H9 (cell line): Measurements from ENCODE around the gene CLEC16A. TPM values are rescaled to one million over a fixed set of nuclear protein-coding genes. Genes with fewer than 3 reads are reported as not detected.

Experiments
- DNase-seq: peaks from one replicate; pipeline ENCODE4 v3.0.0-alpha.2; 2017
- H2AFZ ChIP-seq: one replicate; pipeline ENCODE4 v1.6.1; 2013; ENCODE audit warnings: mild to moderate bottlenecking, low read length, control low read depth, moderate library complexity
- H2AK5ac ChIP-seq: 2 replicates; pipeline ENCODE4 v1.6.1; 2013; ENCODE audit warnings: low read length, control low read depth, mixed read lengths; ENCODE audit not compliant: insufficient read length
- H2BK120ac ChIP-seq: one replicate; pipeline ENCODE4 v1.6.1; 2013; ENCODE audit warnings: low read depth, mild to moderate bottlenecking, low read length, control low read depth, inconsistent platforms; ENCODE audit not compliant: poor library complexity, severe bottlenecking
- H2BK12ac ChIP-seq: 2 replicates; pipeline ENCODE4 v1.6.1; 2013; ENCODE audit warnings: low read length, control low read depth, mixed read lengths, low read depth; ENCODE audit not compliant: insufficient read length
- H2BK15ac ChIP-seq: 2 replicates; pipeline ENCODE4 v1.6.1; 2013; ENCODE audit warnings: low read depth, low read length, control low read depth
- H2BK20ac ChIP-seq: one replicate; pipeline ENCODE4 v1.6.1; 2013; ENCODE audit warnings: low read depth, mild to moderate bottlenecking, low read length, control low read depth, inconsistent platforms; ENCODE audit not compliant: poor library complexity, severe bottlenecking
- H2BK5ac ChIP-seq: 2 replicates; pipeline ENCODE4 v1.6.1; 2013; ENCODE audit warnings: low read length, control low read depth, mixed read lengths; ENCODE audit not compliant: insufficient read length
- H3K14ac ChIP-seq: 2 replicates; pipeline ENCODE4 v1.6.1; 2013; ENCODE audit warnings: low read length, control low read depth; ENCODE audit not compliant: insufficient read depth
- H3K18ac ChIP-seq: 2 replicates; pipeline ENCODE4 v1.6.1; 2013; ENCODE audit warnings: low read depth, mild to moderate bottlenecking, mixed read lengths, low read length, control low read depth; ENCODE audit not compliant: insufficient read length
- H3K23ac ChIP-seq: 2 replicates; pipeline ENCODE4 v1.6.1; 2013; ENCODE audit warnings: low read length, control low read depth, mixed read lengths, low read depth; ENCODE audit not compliant: insufficient read length
- H3K23me2 ChIP-seq: 2 replicates; pipeline ENCODE4 v1.6.1; 2013; ENCODE audit warnings: low read depth, mild to moderate bottlenecking, mixed read lengths, low read length, control low read depth; ENCODE audit not compliant: insufficient read length, poor library complexity, severe bottlenecking
- H3K27ac ChIP-seq: 2 replicates; pipeline ENCODE4 v1.5.1; 2013; ENCODE audit warnings: low read length, control low read depth, mixed read lengths, low read depth; ENCODE audit not compliant: insufficient read length
- H3K27me3 ChIP-seq: 2 replicates; pipeline ENCODE4 v1.6.1; 2013; ENCODE audit warnings: low read length, control low read depth, inconsistent platforms; ENCODE audit not compliant: insufficient read depth
- H3K4ac ChIP-seq: 2 replicates; pipeline ENCODE4 v1.6.1; 2013; ENCODE audit warnings: low read depth, mild to moderate bottlenecking, control low read depth, inconsistent platforms, low read length, moderate library complexity
- H3K4me1 ChIP-seq: 2 replicates; pipeline ENCODE4 v1.6.1; 2013; ENCODE audit warnings: low read length, control low read depth, inconsistent platforms; ENCODE audit not compliant: insufficient read depth
- H3K4me2 ChIP-seq: 2 replicates; pipeline ENCODE4 v1.6.1; 2013; ENCODE audit warnings: low read length, control low read depth, mixed read lengths; ENCODE audit not compliant: insufficient read length, insufficient read depth
- H3K56ac ChIP-seq: 2 replicates; pipeline ENCODE4 v1.6.1; 2013; ENCODE audit warnings: low read depth, mild to moderate bottlenecking, mixed read lengths, low read length, control low read depth; ENCODE audit not compliant: insufficient read length
- H3K79me1 ChIP-seq: 2 replicates; pipeline ENCODE4 v1.6.1; 2013; ENCODE audit warnings: low read depth, mild to moderate bottlenecking, moderate library complexity, low read length, control low read depth, inconsistent platforms; ENCODE audit not compliant: insufficient read depth, poor library complexity, severe bottlenecking
- H3K79me2 ChIP-seq: 2 replicates; pipeline ENCODE4 v1.6.1; 2013; ENCODE audit warnings: low read length, control low read depth, inconsistent platforms; ENCODE audit not compliant: insufficient read depth
- H3K9ac ChIP-seq: 2 replicates; pipeline ENCODE4 v1.6.1; 2013; ENCODE audit warnings: low read length, control low read depth, mixed read lengths; ENCODE audit not compliant: insufficient read length; ENCODE audit errors: extremely low read depth
- H3K9me3 ChIP-seq: one replicate; pipeline ENCODE4 v1.6.1; 2013; ENCODE audit warnings: low read depth, low read length, inconsistent platforms; ENCODE audit not compliant: control insufficient read depth
- H3T11ph ChIP-seq: one replicate; pipeline ENCODE4 v1.6.1; 2013; ENCODE audit warnings: mild to moderate bottlenecking, low read length, control low read depth, inconsistent platforms
- H4K20me1 ChIP-seq: one replicate; pipeline ENCODE4 v1.6.1; 2013; ENCODE audit not compliant: control insufficient read depth, insufficient read length, insufficient read depth
- H4K5ac ChIP-seq: 2 replicates; pipeline ENCODE4 v1.6.1; 2013; ENCODE audit warnings: low read depth, mild to moderate bottlenecking, mixed read lengths, low read length, control low read depth; ENCODE audit not compliant: insufficient read length
- H4K8ac ChIP-seq: replicated peaks from 2 replicates; pipeline ENCODE4 v1.6.1; 2013; ENCODE audit warnings: low read length, control low read depth, mixed read lengths, low read depth; ENCODE audit not compliant: insufficient read length
- H4K91ac ChIP-seq: 2 replicates; pipeline ENCODE4 v1.6.1; 2013; ENCODE audit warnings: low read depth, mild to moderate bottlenecking, moderate library complexity, mixed read lengths, low read length, control low read depth; ENCODE audit not compliant: insufficient read length
- H3K27ac Mint-ChIP-seq, 3 experiments: 2 replicates in 2 of 3; 3 replicates in 1 of 3; pipeline ENCODE4 v1.8.0; 2020 to 2021; ENCODE audit warnings: mixed read lengths in 3 of 3, mild to moderate bottlenecking in 1 of 3, moderate library complexity in 1 of 3
- H3K27me3 Mint-ChIP-seq: 2 replicates; pipeline ENCODE4 v1.8.0; 2021; ENCODE audit warnings: low read depth, mild to moderate bottlenecking, moderate library complexity, mixed read lengths
- H3K36me3 Mint-ChIP-seq, 3 experiments: 2 replicates in 2 of 3; 3 replicates in 1 of 3; pipeline ENCODE4 v1.8.0; 2020 to 2021; ENCODE audit warnings: low read depth in 3 of 3, mixed read lengths in 3 of 3; ENCODE audit not compliant: insufficient read depth in 1 of 3
- H3K4me1 Mint-ChIP-seq, 2 experiments: 2 replicates each; pipeline ENCODE4 v1.8.0; 2020; ENCODE audit warnings: mixed read lengths in 2 of 2
- H3K4me3 Mint-ChIP-seq, 2 experiments: 2 replicates in 1 of 2; 3 replicates in 1 of 2; pipeline ENCODE4 v1.8.0; 2020 to 2021; ENCODE audit warnings: mild to moderate bottlenecking in 2 of 2, mixed read lengths in 2 of 2, moderate library complexity in 1 of 2
- H3K9me3 Mint-ChIP-seq, 2 experiments: 2 replicates in 1 of 2; 3 replicates in 1 of 2; pipeline ENCODE4 v1.8.0; 2020; ENCODE audit warnings: mild to moderate bottlenecking in 2 of 2, mixed read lengths in 2 of 2, moderate library complexity in 1 of 2
- WGBS: extraction: QIAGEN DNeasy Blood & Tissue Kit; methylation state at CpG from one replicate; pipeline ENCODE4 v1.1.7; 2013; ENCODE audit warnings: missing lambda C conversion rate, low lambda C conversion rate, mixed read lengths; ENCODE audit not compliant: insufficient read length; ENCODE audit errors: extremely low coverage; 5-methylcytosine and 5-hydroxymethylcytosine counted together
- total RNA-seq: library from RNA; stranded (reverse); gene quantifications from 2 replicates; pipeline ENCODE4 v1.2.1, GENCODE V29; 2021
- TF ChIP-seq, protein P1 (sequence below): fragments of 200-600 bp; sonication (generic); conservative IDR thresholded peaks from 3 replicates; pipeline ENCODE4 v1.8.0; 2021; ENCODE audit warnings: antibody characterized with exemption, mild to moderate bottlenecking

Gene CLEC16A
- total RNA-seq, 1 experiment from 2014 or later, result 15.2 TPM

DNA sequence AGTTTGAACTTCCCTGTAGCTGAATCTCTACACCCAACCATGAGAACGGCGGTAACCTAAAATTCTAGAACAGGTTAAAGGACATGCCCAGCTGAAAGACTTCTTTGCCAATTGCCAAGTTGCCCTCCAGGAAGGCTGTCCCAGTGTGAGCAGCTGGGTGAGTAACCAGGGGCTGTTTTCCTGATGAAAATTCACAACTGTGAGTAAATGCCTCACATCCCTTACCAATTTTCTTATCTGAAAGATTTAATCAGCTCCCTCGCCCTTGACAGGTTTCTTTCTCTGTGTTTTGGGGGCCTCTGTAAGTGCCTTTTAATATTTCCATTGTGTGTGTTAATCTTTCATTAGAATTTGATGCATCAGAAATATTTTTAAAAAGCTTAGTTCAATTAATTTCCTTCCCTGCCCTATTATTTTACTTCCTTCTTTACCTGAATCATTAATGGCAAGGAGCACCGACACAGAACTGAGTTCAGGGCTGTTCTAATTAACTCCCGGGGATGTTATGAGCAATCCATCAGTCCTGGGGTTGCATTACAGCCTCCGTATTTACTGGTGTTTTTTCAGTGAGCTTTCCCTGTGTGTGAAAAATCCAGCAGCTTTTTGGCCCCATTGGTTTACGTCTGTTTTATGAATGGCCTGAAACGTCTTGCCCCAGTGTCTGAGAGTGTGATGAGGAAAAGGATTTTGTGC is 152.9 kb downstream of the CLEC16A start:
- Histone ChIP-seq H3K4me2 (no peak overlapping the region), H2BK5ac (no peak overlapping the region), H3K4ac (no peak overlapping the region), H4K8ac (no peak overlapping the region), H2BK15ac (no peak overlapping the region), H2BK20ac (no peak overlapping the region), H3K56ac (no peak overlapping the region), H3T11ph (no peak overlapping the region), H3K27ac (no peak overlapping the region), H3K4me1 (no peaks in the 10 kb centered on the region; the same call in 1 of the 2 replicates), H2AFZ (no peak overlapping the region), H3K18ac (no peak overlapping the region), H4K20me1 (peaks cover 2% of the 10 kb centered on the region), H3K23me2 (no peaks in the 10 kb centered on the region), H3K14ac (no peak overlapping the region), H3K9ac (no peak overlapping the region), H3K23ac (no peak overlapping the region), H2BK120ac (no peak overlapping the region), H3K79me1 (no peaks in the 10 kb centered on the region), H2AK5ac (no peak overlapping the region), H2BK12ac (no peak overlapping the region), H4K91ac (no peak overlapping the region), H3K9me3 (no peaks in the 10 kb centered on the region), H3K27me3 (no peaks in the 10 kb centered on the region), H3K79me2 (no peaks in the 10 kb centered on the region), H4K5ac (no peak overlapping the region)
- no peaks in the 10 kb centered on the region for H3K36me3 Mint-ChIP-seq
- H3K4me1 Mint-ChIP-seq, result peaks cover 10 to 21% of the 10 kb centered on the region in 2 experiments
- no peak overlapping the region for H3K4me3 Mint-ChIP-seq
- DNase-seq, result no peak
- TF ChIP-seq, protein P1, sequence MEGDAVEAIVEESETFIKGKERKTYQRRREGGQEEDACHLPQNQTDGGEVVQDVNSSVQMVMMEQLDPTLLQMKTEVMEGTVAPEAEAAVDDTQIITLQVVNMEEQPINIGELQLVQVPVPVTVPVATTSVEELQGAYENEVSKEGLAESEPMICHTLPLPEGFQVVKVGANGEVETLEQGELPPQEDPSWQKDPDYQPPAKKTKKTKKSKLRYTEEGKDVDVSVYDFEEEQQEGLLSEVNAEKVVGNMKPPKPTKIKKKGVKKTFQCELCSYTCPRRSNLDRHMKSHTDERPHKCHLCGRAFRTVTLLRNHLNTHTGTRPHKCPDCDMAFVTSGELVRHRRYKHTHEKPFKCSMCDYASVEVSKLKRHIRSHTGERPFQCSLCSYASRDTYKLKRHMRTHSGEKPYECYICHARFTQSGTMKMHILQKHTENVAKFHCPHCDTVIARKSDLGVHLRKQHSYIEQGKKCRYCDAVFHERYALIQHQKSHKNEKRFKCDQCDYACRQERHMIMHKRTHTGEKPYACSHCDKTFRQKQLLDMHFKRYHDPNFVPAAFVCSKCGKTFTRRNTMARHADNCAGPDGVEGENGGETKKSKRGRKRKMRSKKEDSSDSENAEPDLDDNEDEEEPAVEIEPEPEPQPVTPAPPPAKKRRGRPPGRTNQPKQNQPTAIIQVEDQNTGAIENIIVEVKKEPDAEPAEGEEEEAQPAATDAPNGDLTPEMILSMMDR, result no peak
- peak overlapping the region in 1 of 3 experiments; percentile 2; a peak in 1 of 7 replicates for H3K27ac Mint-ChIP-seq
- no peaks in the 10 kb centered on the region for H3K9me3 Mint-ChIP-seq
- WGBS, result no CpG with 5 or more reads among the region's 8 CpGs
- H3K27me3 Mint-ChIP-seq, result no peaks in the 10 kb centered on the region
